K562 (cell line): ENCODE results near the gene SPATS2. TPM values are rescaled to one million over a fixed set of nuclear protein-coding genes. Genes with fewer than 3 reads are reported as not detected.

Source experiments
- ATAC-seq: fragments of 200-7000 bp; cut with Tn5 transposase; 3 replicates; pipeline ENCODE4 v1.9.1; 2020; ENCODE audit warnings: moderate library complexity
- BruUV-seq: library from RNA; stranded (reverse); fragments of 400-500 nt; replicated peaks from 2 replicates; lab custom pipeline; 2021; lab: Mats Ljungman, UMichigan
- CTCF ChIA-PET: fragments of 300-600 bp; formaldehyde crosslinking; extraction: SDS; loops from one replicate; lab custom pipeline; 2021; ENCODE audit warnings: low intra/inter-chr PET ratio; lab: Yijun Ruan, JAX
- POLR2A ChIA-PET: fragments of 300-600, 350-650 bp; sonication (Branson Sonifier 250); formaldehyde crosslinking; extraction: SDS; loops from one replicate; lab custom pipeline; 2021; ENCODE audit warnings: antibody characterized with exemption, inconsistent platforms; lab: Yijun Ruan, JAX
- DNase-seq, 4 experiments: peaks; one replicate each; pipeline versions ENCODE4 v3.0.0 to v3.0.0-alpha.2; 2011 to 2018; ENCODE audit warnings: low spot score in 3 of 4, mixed read lengths in 3 of 4; ENCODE audit errors: extremely low read depth in 1 of 4
- FAIRE-seq: peaks from 2 replicates; lab custom pipeline; 2011; peaks lifted over from hg19 to GRCh38; lab: Jason Lieb, UNC
- H2AFZ ChIP-seq: 2 replicates; pipeline ENCODE4 v1.6.0; 2011; ENCODE audit warnings: low read depth, low read length, control low read depth, inconsistent platforms
- H3K27ac ChIP-seq: fragments of 200-600 bp; 3 replicates; pipeline ENCODE4 v1.8.0; 2011; ENCODE audit warnings: low read depth, mild to moderate bottlenecking, control low read depth, inconsistent platforms, low read length, moderate library complexity, mixed read lengths; ENCODE audit errors: extremely low read depth
- H3K27me3 ChIP-seq, 2 experiments: fragments of 300-600 bp in 1 of 2; 2 replicates in 1 of 2; 3 replicates in 1 of 2; pipeline versions ENCODE4 v1.6.0 to v1.8.0; 2011; ENCODE audit warnings: inconsistent platforms in 2 of 2, low read length in 2 of 2, mild to moderate bottlenecking in 1 of 2, mixed read lengths in 1 of 2, moderate library complexity in 1 of 2; ENCODE audit not compliant: control insufficient read depth in 2 of 2, insufficient read depth in 2 of 2
- H3K36me3 ChIP-seq: fragments of 300-600 bp; 3 replicates; pipeline ENCODE4 v1.8.0; 2011; ENCODE audit warnings: mild to moderate bottlenecking, low read length, inconsistent platforms; ENCODE audit not compliant: control insufficient read depth, insufficient read depth
- H3K4me1 ChIP-seq, 2 experiments: fragments of 200-600 bp in 1 of 2; replicated peaks in 1 of 2; 2 replicates in 1 of 2; 3 replicates in 1 of 2; pipeline versions ENCODE4 v1.5.1 to v1.8.0; 2011; ENCODE audit warnings: inconsistent platforms in 2 of 2, low read length in 2 of 2, mild to moderate bottlenecking in 1 of 2, mixed read lengths in 1 of 2, moderate library complexity in 1 of 2; ENCODE audit not compliant: control insufficient read depth in 2 of 2, insufficient read depth in 2 of 2
- H3K4me2 ChIP-seq: 2 replicates; pipeline ENCODE4 v1.6.1; 2011; ENCODE audit warnings: low read length, control low read depth, inconsistent platforms, mixed read lengths; ENCODE audit not compliant: insufficient read depth
- H3K4me3 ChIP-seq: fragments of 200-600 bp; sonication (generic), shearing (Covaris generic); 2 replicates; pipeline ENCODE4 v1.5.1; 2016; ENCODE audit warnings: control low read depth, inconsistent platforms
- H3K79me2 ChIP-seq: fragments of 200-600 bp; 3 replicates; pipeline ENCODE4 v1.8.0; 2011; ENCODE audit warnings: low read length, inconsistent platforms; ENCODE audit not compliant: control insufficient read depth, insufficient read depth
- H3K9ac ChIP-seq, 2 experiments: 2 replicates each; pipeline versions ENCODE4 v1.6.0 to v1.6.1; 2011; ENCODE audit warnings: low read depth in 2 of 2, low read length in 2 of 2, control low read depth in 1 of 2, inconsistent platforms in 1 of 2, mild to moderate bottlenecking in 1 of 2, mixed read lengths in 1 of 2; ENCODE audit not compliant: insufficient read depth in 1 of 2
- H3K9me1 ChIP-seq: one replicate; pipeline ENCODE4 v1.6.0; 2011; ENCODE audit warnings: inconsistent platforms, mild to moderate bottlenecking, low read length, moderate library complexity; ENCODE audit not compliant: control insufficient read depth, insufficient read depth
- H3K9me3 ChIP-seq: replicated peaks from 2 replicates; pipeline ENCODE4 v1.5.1; 2011; ENCODE audit warnings: low read depth, low read length, inconsistent platforms; ENCODE audit not compliant: control insufficient read depth, insufficient read depth
- H4K20me1 ChIP-seq: replicated peaks from 2 replicates; pipeline ENCODE4 v1.6.1; 2011; ENCODE audit warnings: low read length, inconsistent platforms, mixed read lengths; ENCODE audit not compliant: control insufficient read depth, insufficient read depth
- CBX3 ChIP-seq, 2 experiments: IDR thresholded peaks; 1 replicate in 1 of 2; 2 replicates in 1 of 2; pipeline ENCODE4 v1.6.1; 2012; ENCODE audit warnings: inconsistent platforms in 2 of 2, low read length in 2 of 2, borderline replicate concordance in 1 of 2, control low read depth in 1 of 2
- DLX4 ChIP-seq: fragments of 250-450 bp; sonication (Bioruptor Pico); IDR thresholded peaks from 2 replicates; pipeline ENCODE4 v1.6.1; 2021; ENCODE audit warnings: mild to moderate bottlenecking
- E2F6 ChIP-seq, 2 experiments: IDR thresholded peaks; 2 replicates each; pipeline ENCODE4 v1.6.1; 2011; ENCODE audit warnings: borderline replicate concordance in 1 of 2, control low read depth in 1 of 2, low read depth in 1 of 2, low read length in 1 of 2, mild to moderate bottlenecking in 1 of 2, mixed read lengths in 1 of 2, moderate library complexity in 1 of 2; ENCODE audit not compliant: insufficient read depth in 1 of 2, insufficient read length in 1 of 2, poor library complexity in 1 of 2, severe bottlenecking in 1 of 2; ENCODE audit errors: extremely low read depth in 1 of 2
- ELF4 ChIP-seq: fragments of 450-650 bp; formaldehyde crosslinking; IDR thresholded peaks from 2 replicates; pipeline ENCODE4 v1.4.0; 2022; ENCODE audit warnings: missing genetic modification characterization
- ESRRB ChIP-seq: fragments of 250-450 bp; sonication (Bioruptor Pico); IDR thresholded peaks from 2 replicates; pipeline ENCODE4 v1.5.0; 2020; ENCODE audit warnings: mild to moderate bottlenecking, moderate library complexity, borderline replicate concordance
- HIVEP1 ChIP-seq: fragments of 250-450 bp; sonication (Bioruptor Pico); IDR thresholded peaks from 2 replicates; pipeline ENCODE4 v1.4.0; 2020; ENCODE audit warnings: mild to moderate bottlenecking
- HLTF ChIP-seq: fragments of 450-650 bp; IDR thresholded peaks from 2 replicates; pipeline ENCODE4 v1.6.1; 2016
- HMGN3 ChIP-seq: IDR thresholded peaks from 2 replicates; pipeline ENCODE4 v1.6.1; 2011; ENCODE audit warnings: borderline replicate concordance, low read depth, mild to moderate bottlenecking, mixed read lengths, low read length; ENCODE audit not compliant: insufficient read length; ENCODE audit errors: extremely low read depth
- PATZ1 ChIP-seq: fragments of 250-450 bp; sonication (Bioruptor Pico); IDR thresholded peaks from 2 replicates; pipeline ENCODE4 v1.5.0; 2020; ENCODE audit warnings: mild to moderate bottlenecking, borderline replicate concordance
- TAF9B ChIP-seq: fragments of 450-650 bp; IDR thresholded peaks from 2 replicates; pipeline ENCODE4 v1.6.1; 2018; ENCODE audit warnings: mild to moderate bottlenecking; ENCODE audit not compliant: partially characterized antibody
- WGBS: fragments of 100-300 bp; shearing (Covaris generic); methylation state at CpG from one replicate; pipeline ENCODE4 v1.1.6; 2016; ENCODE audit warnings: low coverage, mixed read lengths; ENCODE audit not compliant: insufficient coverage; ENCODE audit errors: missing lambda C conversion rate; 5-methylcytosine and 5-hydroxymethylcytosine counted together
- in situ Hi-C: fragments of 300-500 bp; cut with MboI; formaldehyde crosslinking; loops from 4 replicates; pipeline ENCODE4 v1.15.0; 2018; ENCODE audit warnings: inconsistent platforms, mixed read lengths
- intact Hi-C: fragments of 100-400 bp; cut with micrococcal nuclease; formaldehyde crosslinking; loops from 2 replicates; pipeline ENCODE4 v1.14.2; 2022
- polyA plus RNA-seq, 8 experiments: library from polyadenylated mRNA; depleted of rRNA in 4 of 8; stranded (reverse) in 5 of 8; unstranded in 3 of 8; fragments of >200 nt; fragmentation: Nextera tagmentation in 2 of 8; fragmentation: Illumina TruSeq in 1 of 8; extraction: Ambion mirVana in 2 of 8; extraction: Trizol in 1 of 8; gene quantifications; 2 replicates each; pipeline versions ENCODE4 v1.2.1 to v1.2.3, GENCODE V29; 2011 to 2014; ENCODE audit warnings: inconsistent platforms in 1 of 8, missing spikeins in 1 of 8
- total RNA-seq, 7 experiments: library from RNA; depleted of rRNA in 6 of 7; stranded (reverse); fragments of >200 nt in 6 of 7; fragmentation: Illumina TruSeq in 2 of 7; extraction: Trizol in 2 of 7; gene quantifications; 2 replicates each; pipeline versions ENCODE4 v1.2.1 to v1.2.3, GENCODE V29; 2011 to 2021; ENCODE audit warnings: low replicate concordance in 1 of 7

SPATS2 gene
- total and polyA plus RNA-seq, 9 of the 15 experiments (the other 6 are each of a cell fraction or from before 2014, with no cell fraction given): 5.4 to 48.2 (median 17.5) TPM

GRCh38 chr12:49446571-49446970 lies 79.3 kb downstream of the SPATS2 start:
- Histone ChIP-seq H3K79me2 (no peaks in the 10 kb centered on the region), H3K9ac (no peak overlapping the region)

More at GRCh38 chr12:49446571-49446970, 79.3 kb downstream of the SPATS2 start:
- no TSS peak for BruUV-seq
- CTCF ChIA-PET: no interaction called here
- FAIRE-seq (no peak), DNase-seq (no peak), ATAC-seq (no peak)
- in situ Hi-C loops (no loop called here), intact Hi-C loops (no loop called here)
- Histone ChIP-seq H3K36me3 (no peaks in the 10 kb centered on the region), H3K4me1 (no peaks in the 10 kb centered on the region), H3K4me2 (no peak overlapping the region), H3K4me3 (no peak overlapping the region), H3K9me3 (no peaks in the 10 kb centered on the region), H3K9me1 (no peaks in the 10 kb centered on the region), H2AFZ (no peak overlapping the region), H3K27me3 (no peaks in the 10 kb centered on the region), H3K27ac (no peak overlapping the region), H4K20me1 (no peaks in the 10 kb centered on the region)
- 45% methylated on average over 3 of the region's 4 CpGs for WGBS
- TF ChIP-seq ESRRB (CRISPR knock-in tag) (no peak), TAF9B (no peak), CBX3 (IDR thresholded peaks at IDR 0.05; ENCODE audit: borderline replicate concordance in 1 of 2, low read length in 2 of 2) (no peak), E2F6 (IDR thresholded peaks at IDR 0.05; ENCODE audit: borderline replicate concordance in 1 of 2, extremely low read depth in 1 of 2, insufficient read depth in 1 of 2, insufficient read length in 1 of 2, low read depth in 1 of 2, low read length in 1 of 2, poor library complexity in 1 of 2, severe bottlenecking in 1 of 2) (no peak), DLX4 (no peak), HIVEP1 (no peak), ELF4 (CRISPR knock-in tag) (no peak), HMGN3 (no peak), HLTF (no peak), PATZ1 (no peak)
- POLR2A ChIA-PET: interaction anchor here (0.6 to 0.7 kb wide), 2 partner anchors 8 to 38 kb away, joined by 3 read pairs; no protein-coding TSS in a partner anchor
